Nephron (organoid): Measurements from ENCODE around the gene ADIPOQ.

Experiments used
- H3K27ac Mint-ChIP-seq, 3 experiments: 2 replicates each; pipeline ENCODE4 v1.8.0; 2020; ENCODE audit warnings: mixed read lengths in 3 of 3, mild to moderate bottlenecking in 2 of 3, moderate library complexity in 1 of 3
- H3K27me3 Mint-ChIP-seq: 2 replicates; pipeline ENCODE4 v1.8.0; 2021; ENCODE audit warnings: low read depth, mild to moderate bottlenecking, moderate library complexity, mixed read lengths
- H3K36me3 Mint-ChIP-seq: 2 replicates; pipeline ENCODE4 v1.8.0; 2020; ENCODE audit warnings: low read depth, mixed read lengths
- H3K4me1 Mint-ChIP-seq: 2 replicates; pipeline ENCODE4 v1.8.0; 2020; ENCODE audit warnings: mixed read lengths
- H3K4me3 Mint-ChIP-seq, 3 experiments: 2 replicates each; pipeline ENCODE4 v1.8.0; 2020; ENCODE audit warnings: mild to moderate bottlenecking in 3 of 3, mixed read lengths in 3 of 3, moderate library complexity in 2 of 3
- H3K9me3 Mint-ChIP-seq: 2 replicates; pipeline ENCODE4 v1.8.0; 2020; ENCODE audit warnings: mixed read lengths
- CTCF ChIP-seq, 3 experiments: fragments of 200-600 bp; sonication (generic); IDR thresholded peaks; one replicate each; pipeline ENCODE4 v1.5.0; 2021; ENCODE audit warnings: antibody characterized with exemption in 3 of 3; ENCODE audit not compliant: unreplicated experiment in 3 of 3

The ADIPOQ gene

GRCh38 chr3:186832276-186832675 lies 10.2 kb upstream of the ADIPOQ start:
- Mint-ChIP-seq H3K27me3 (peaks cover 66% of the 10 kb centered on the region), H3K4me1 (no peaks in the 10 kb centered on the region), H3K27ac (no peak overlapping the region), H3K4me3 (no peak overlapping the region), H3K36me3 (no peaks in the 10 kb centered on the region), H3K9me3 (peaks cover 3% of the 10 kb centered on the region)
- TF ChIP-seq CTCF (IDR thresholded peaks at IDR 0.05; ENCODE audit: unreplicated experiment in 3 of 3) = no peak

GRCh38 chr3:186839874-186840641 lies 2.5 kb upstream of the ADIPOQ start:
- Mint-ChIP-seq H3K27ac (peak overlapping the region in 1 of 3 experiments; percentile 13), H3K4me3 (no peak overlapping the region), H3K27me3 (peaks cover 18% of the 10 kb centered on the region), H3K9me3 (no peaks in the 10 kb centered on the region), H3K4me1 (no peaks in the 10 kb centered on the region), H3K36me3 (no peaks in the 10 kb centered on the region)
- TF ChIP-seq CTCF (IDR thresholded peaks at IDR 0.05; ENCODE audit: unreplicated experiment in 3 of 3) = no peak

GRCh38 chr3:186841620-186842019 lies 890 bp upstream of the ADIPOQ start:
- no peaks in the 10 kb centered on the region for H3K36me3 Mint-ChIP-seq
- H3K27ac Mint-ChIP-seq = no peak overlapping the region
- H3K9me3 Mint-ChIP-seq = no peaks in the 10 kb centered on the region
- no peak for TF ChIP-seq CTCF (IDR thresholded peaks at IDR 0.05; ENCODE audit: unreplicated experiment in 3 of 3)
- H3K27me3 Mint-ChIP-seq = peaks cover 28% of the 10 kb centered on the region
- H3K4me1 Mint-ChIP-seq = no peaks in the 10 kb centered on the region
- no peak overlapping the region for H3K4me3 Mint-ChIP-seq

GRCh38 chr3:186843039-186843432 lies 526 bp downstream of the ADIPOQ start:
- TF ChIP-seq CTCF (IDR thresholded peaks at IDR 0.05; ENCODE audit: unreplicated experiment in 3 of 3) = no peak
- no peak overlapping the region for H3K27ac Mint-ChIP-seq
- H3K4me1 Mint-ChIP-seq = no peaks in the 10 kb centered on the region
- H3K27me3 Mint-ChIP-seq = peaks cover 26% of the 10 kb centered on the region
- no peak overlapping the region for H3K4me3 Mint-ChIP-seq
- H3K36me3 Mint-ChIP-seq = no peaks in the 10 kb centered on the region
- H3K9me3 Mint-ChIP-seq = no peaks in the 10 kb centered on the region

GRCh38 chr3:186844908-186845307 lies 2.4 kb downstream of the ADIPOQ start:
- no peaks in the 10 kb centered on the region for H3K4me1 Mint-ChIP-seq
- H3K27ac Mint-ChIP-seq = no peak overlapping the region
- peaks cover 35% of the 10 kb centered on the region for H3K27me3 Mint-ChIP-seq
- no peak overlapping the region for H3K4me3 Mint-ChIP-seq
- TF ChIP-seq CTCF (IDR thresholded peaks at IDR 0.05; ENCODE audit: unreplicated experiment in 3 of 3) = no peak
- H3K36me3 Mint-ChIP-seq = no peaks in the 10 kb centered on the region
- H3K9me3 Mint-ChIP-seq = no peaks in the 10 kb centered on the region

- no peaks in the 10 kb centered on the region for H3K9me3 Mint-ChIP-seq
- H3K27me3 Mint-ChIP-seq = peaks cover 35% of the 10 kb centered on the region
- no peak overlapping the region for H3K4me3 Mint-ChIP-seq
- no peaks in the 10 kb centered on the region for H3K4me1 Mint-ChIP-seq
- no peak overlapping the region for H3K27ac Mint-ChIP-seq
- TF ChIP-seq CTCF (IDR thresholded peaks at IDR 0.05; ENCODE audit: unreplicated experiment in 3 of 3) = no peak
- H3K36me3 Mint-ChIP-seq = no peaks in the 10 kb centered on the region
Measured at GRCh38 chr3:186845756-186846155, 3.2 kb downstream of the ADIPOQ start.
